ENCODE data around the gene KRTAP22-1. TPM values are rescaled to one million over a fixed set of nuclear protein-coding genes. Genes with fewer than 3 reads are reported as not detected.

Gene KRTAP22-1
- total RNA-seq, 6 experiments from 2014 or later, result not detected

- DNase-seq, result no peak
- H3K4me3 Mint-ChIP-seq, result no peak overlapping the region
- no peak for TF ChIP-seq CTCF (IDR thresholded peaks at IDR 0.05)
- peaks cover 50% of the 10 kb centered on the region for H3K9me3 Mint-ChIP-seq
- no peak overlapping the region for H3K27ac Mint-ChIP-seq
- no peaks in the 10 kb centered on the region for H3K27me3 Mint-ChIP-seq (ENCODE audit: insufficient read depth)
- no peaks in the 10 kb centered on the region for H3K4me1 Mint-ChIP-seq (ENCODE audit: low read depth)
- no peaks in the 10 kb centered on the region for H3K36me3 Mint-ChIP-seq (ENCODE audit: low read depth)
Measured at GRCh38 chr21:30563072-30563471, 37.8 kb upstream of the KRTAP22-1 start.

- H3K9me3 Mint-ChIP-seq, result peaks cover 50% of the 10 kb centered on the region
- H3K27ac Mint-ChIP-seq, result no peak overlapping the region
- no peaks in the 10 kb centered on the region for H3K27me3 Mint-ChIP-seq (ENCODE audit: insufficient read depth)
- no peak for TF ChIP-seq CTCF (IDR thresholded peaks at IDR 0.05)
- no peaks in the 10 kb centered on the region for H3K36me3 Mint-ChIP-seq (ENCODE audit: low read depth)
- H3K4me1 Mint-ChIP-seq (ENCODE audit: low read depth), result no peaks in the 10 kb centered on the region
- no peak for DNase-seq
- H3K4me3 Mint-ChIP-seq, result no peak overlapping the region
Measured at GRCh38 chr21:30563630-30564029, 37.3 kb upstream of the KRTAP22-1 start.

GRCh38 chr21:30567617-30568016 is 33.3 kb upstream of the KRTAP22-1 start:
- H3K27ac Mint-ChIP-seq, result no peak overlapping the region
- no peak for DNase-seq
- H3K4me3 Mint-ChIP-seq, result no peak overlapping the region
- no peak for TF ChIP-seq CTCF (IDR thresholded peaks at IDR 0.05)
- H3K36me3 Mint-ChIP-seq (ENCODE audit: low read depth), result no peaks in the 10 kb centered on the region
- H3K27me3 Mint-ChIP-seq (ENCODE audit: insufficient read depth), result no peaks in the 10 kb centered on the region
- H3K4me1 Mint-ChIP-seq (ENCODE audit: low read depth), result no peaks in the 10 kb centered on the region
- peaks cover 41% of the 10 kb centered on the region for H3K9me3 Mint-ChIP-seq

- Mint-ChIP-seq H3K27ac (no peak overlapping the region), H3K36me3 (ENCODE audit: low read depth) (peaks cover 4% of the 10 kb centered on the region; the same call in 1 of the 2 replicates), H3K27me3 (ENCODE audit: insufficient read depth) (no peaks in the 10 kb centered on the region), H3K4me1 (ENCODE audit: low read depth) (no peaks in the 10 kb centered on the region), H3K9me3 (peaks cover 26% of the 10 kb centered on the region), H3K4me3 (no peak overlapping the region)
- DNase-seq, result no peak
- TF ChIP-seq CTCF (IDR thresholded peaks at IDR 0.05), result no peak
Measured at GRCh38 chr21:30577766-30578165, 23.1 kb upstream of the KRTAP22-1 start.

GRCh38 chr21:30579346-30579745 is 21.5 kb upstream of the KRTAP22-1 start:
- Mint-ChIP-seq H3K4me3 (no peak overlapping the region), H3K36me3 (ENCODE audit: low read depth) (peaks cover 8% of the 10 kb centered on the region; the same call in 1 of the 2 replicates), H3K27ac (no peak overlapping the region), H3K4me1 (ENCODE audit: low read depth) (no peaks in the 10 kb centered on the region), H3K27me3 (ENCODE audit: insufficient read depth) (no peaks in the 10 kb centered on the region), H3K9me3 (peaks cover 26% of the 10 kb centered on the region)
- no peak for DNase-seq
- TF ChIP-seq CTCF (IDR thresholded peaks at IDR 0.05), result no peak

GRCh38 chr21:30580132-30580531 is 20.8 kb upstream of the KRTAP22-1 start:
- H3K9me3 Mint-ChIP-seq, result peaks cover 33% of the 10 kb centered on the region
- H3K4me1 Mint-ChIP-seq (ENCODE audit: low read depth), result no peaks in the 10 kb centered on the region
- H3K4me3 Mint-ChIP-seq, result no peak overlapping the region
- H3K27ac Mint-ChIP-seq, result no peak overlapping the region
- no peaks in the 10 kb centered on the region for H3K27me3 Mint-ChIP-seq (ENCODE audit: insufficient read depth)
- no peak for TF ChIP-seq CTCF (IDR thresholded peaks at IDR 0.05)
- DNase-seq, result no peak
- H3K36me3 Mint-ChIP-seq (ENCODE audit: low read depth), result peaks cover 16% of the 10 kb centered on the region

Measured in HFFc6 (cell line).